IPS DF 19.7 (cell line): ENCODE results near the gene ZNHIT2.

ENCODE experiments used
- DNase-seq: peaks from one replicate; pipeline ENCODE4 v3.0.0-alpha.2; 2013; ENCODE audit warnings: low read depth, low spot score

The ZNHIT2 gene

GRCh38 chr11:65071907-65072630, 45.4 kb downstream of the ZNHIT2 start:
- DNase-seq: no peak

DNA sequence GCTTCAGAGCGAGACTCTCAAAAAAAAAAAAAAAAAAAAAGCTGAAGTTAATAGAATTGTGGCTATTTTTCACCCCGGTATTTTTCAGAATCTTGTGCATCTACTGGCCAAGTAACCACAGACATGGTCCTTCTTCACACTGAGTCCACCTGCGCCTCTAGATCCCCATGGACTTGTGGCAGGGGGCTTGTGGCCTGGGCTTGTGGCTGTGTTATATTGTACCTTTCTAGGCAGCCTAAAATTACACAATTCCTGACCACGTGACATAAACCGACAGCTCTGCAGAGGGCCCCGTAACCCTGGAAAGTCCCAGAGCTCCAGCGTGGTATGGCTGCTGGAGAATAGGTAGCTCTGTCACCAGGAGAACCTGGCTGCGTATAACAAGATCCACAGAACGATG, 48.3 kb downstream of the ZNHIT2 start:
- no peak for DNase-seq

DNA sequence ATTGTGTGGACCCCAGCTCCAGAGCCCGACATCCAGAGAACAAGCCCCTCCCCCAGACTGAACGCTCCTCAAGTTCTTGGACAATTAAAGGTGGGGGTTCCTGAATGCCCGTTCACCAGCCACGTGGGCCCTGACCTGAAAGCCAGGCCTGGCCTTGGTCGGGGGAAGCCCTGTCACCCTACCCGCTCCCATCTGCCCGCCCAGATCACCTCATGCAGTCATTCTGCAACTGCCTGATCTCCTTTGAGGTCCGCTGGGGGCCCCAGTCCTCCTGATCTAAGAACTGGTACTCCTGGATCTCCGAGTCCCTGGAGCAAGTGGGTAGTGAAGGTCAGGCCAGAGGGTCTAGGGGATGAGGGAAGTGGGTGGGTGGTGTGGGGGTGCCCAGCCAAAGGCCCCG, 50.1 kb downstream of the ZNHIT2 start:
- DNase-seq: no peak

DNA sequence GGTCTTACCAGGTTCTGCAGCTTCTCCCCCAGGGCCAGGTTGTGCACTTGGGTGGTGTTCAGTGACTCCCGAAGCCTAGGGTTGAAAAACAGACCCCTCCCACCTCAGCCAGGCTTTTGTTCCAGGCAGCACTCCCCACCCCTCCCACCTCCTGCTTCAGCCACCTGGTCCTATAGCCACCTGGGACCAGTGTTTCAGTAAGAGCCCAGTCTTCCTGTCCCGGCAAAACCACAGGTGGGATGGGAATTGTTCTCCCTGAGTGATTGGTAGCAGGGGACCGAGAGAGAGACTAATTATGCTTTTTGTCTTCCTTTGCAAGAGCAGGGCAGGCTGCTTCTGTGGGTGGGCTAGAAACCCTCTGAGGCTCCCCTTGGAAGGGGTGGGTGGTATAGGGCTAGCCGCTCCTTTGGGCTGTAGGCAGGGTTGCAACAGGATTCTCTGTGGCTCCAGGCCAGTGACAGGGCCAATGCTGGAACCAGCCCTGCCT, 50.7 kb downstream of the ZNHIT2 start:
- DNase-seq: peak; percentile 38
